Hematopoietic multipotent progenitor cell (in vitro differentiated cells): ENCODE data around the gene SGTA. TPM values are rescaled to one million over a fixed set of nuclear protein-coding genes. Genes with fewer than 3 reads are reported as not detected.
A peak's percentile ranks its signal among the peaks of the same experiment; 100 is the strongest.
"Not testable (repeated sequence)": the region's sequence is repeated elsewhere in the genome, so short reads cannot be mapped to it uniquely, and the experiment has no call there.

Experiments
- DNase-seq, 3 donors: peaks; one replicate each; pipeline ENCODE4 v3.0.0-alpha.2; 2011 to 2015; ENCODE audit warnings: low read depth in 2 of 3, low spot score in 2 of 3
- total RNA-seq: library from RNA; depleted of rRNA; stranded (reverse); fragments of >200 nt; gene quantifications from one replicate; pipeline ENCODE4 v1.2.3, GENCODE V29; 2012

The SGTA gene
- total RNA-seq, 1 donor: 50.6 TPM

DNA sequence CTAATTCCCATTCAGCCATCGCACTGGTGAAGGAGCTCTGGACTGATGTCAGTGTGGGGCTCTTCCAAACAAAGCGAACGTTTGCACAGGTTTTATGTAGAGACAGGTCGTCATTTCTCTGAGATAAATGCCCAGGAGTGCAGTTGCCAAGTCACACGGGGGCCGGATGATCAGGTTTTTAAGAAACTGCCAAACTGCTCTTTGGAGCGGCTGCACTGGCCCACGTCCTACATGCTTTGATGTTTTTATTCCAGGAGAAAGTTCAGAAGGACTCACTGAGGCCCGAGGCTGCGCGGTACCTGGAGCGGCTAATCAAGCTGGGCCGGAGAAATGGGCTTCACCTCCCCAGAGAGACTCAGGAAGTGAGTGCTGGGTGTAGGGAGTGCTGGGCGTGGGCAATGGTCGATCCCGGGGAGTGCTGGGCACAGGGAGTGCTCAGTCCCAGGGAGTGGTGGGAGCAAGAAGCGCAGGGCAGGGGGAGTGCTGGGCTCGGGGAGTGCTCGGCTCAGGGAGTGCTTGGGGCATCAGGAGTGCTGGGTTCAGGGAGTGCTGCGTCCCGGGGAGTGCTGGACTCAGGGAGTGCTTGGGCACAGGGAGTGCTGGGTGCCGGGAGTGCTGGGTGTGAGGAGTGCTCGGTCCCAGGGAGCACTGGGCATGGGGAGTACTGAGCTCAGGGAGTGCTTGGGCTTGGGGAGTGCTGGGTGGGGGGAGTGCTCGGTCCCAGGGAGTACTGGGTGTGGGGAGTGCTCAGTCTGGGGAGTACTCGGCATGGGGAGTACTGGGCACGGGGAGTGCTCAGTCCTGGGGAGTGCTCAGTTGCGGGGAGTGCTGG, 13.0 kb upstream of the SGTA start:
- DNase-seq: no peak

DNA sequence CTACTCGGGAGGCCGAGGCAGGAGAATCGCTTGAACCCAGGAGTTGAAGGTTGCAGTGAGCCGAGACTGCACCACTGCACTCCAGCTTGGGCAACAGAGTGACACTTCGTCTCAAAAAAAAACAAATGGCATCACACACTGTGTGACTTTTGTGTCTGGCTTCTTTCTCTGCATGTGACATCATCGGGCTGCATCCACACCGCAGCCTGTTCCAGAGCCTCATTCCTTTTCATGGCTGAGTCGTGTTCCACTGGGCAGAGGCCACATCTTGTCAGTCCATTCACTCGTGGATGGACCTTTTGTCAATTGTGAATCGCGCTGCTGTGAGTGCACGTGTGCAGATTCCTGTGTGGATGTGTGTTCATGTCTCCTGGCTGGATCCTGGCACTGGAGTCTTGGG, 10.5 kb upstream of the SGTA start:
- no peak for DNase-seq

DNA sequence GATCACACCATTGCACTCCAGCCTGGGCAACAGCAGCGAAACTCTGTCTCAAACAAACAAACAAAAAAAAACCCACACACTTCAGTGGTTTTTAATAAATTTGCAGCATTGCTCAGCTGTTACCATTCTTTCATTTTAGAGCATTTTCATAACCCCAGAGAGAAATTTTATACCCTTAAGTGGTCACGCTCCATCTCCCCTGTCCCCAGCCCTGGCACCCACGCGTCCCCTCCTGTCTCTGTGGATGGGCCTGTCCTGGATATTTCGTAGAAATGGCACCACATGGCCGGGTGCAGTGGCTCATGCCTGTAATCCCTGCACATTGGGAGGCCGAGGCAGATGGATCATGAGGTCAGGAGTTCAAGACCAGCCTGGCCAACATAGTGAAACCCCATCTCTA, 10.1 kb upstream of the SGTA start:
- no peak for DNase-seq

DNA sequence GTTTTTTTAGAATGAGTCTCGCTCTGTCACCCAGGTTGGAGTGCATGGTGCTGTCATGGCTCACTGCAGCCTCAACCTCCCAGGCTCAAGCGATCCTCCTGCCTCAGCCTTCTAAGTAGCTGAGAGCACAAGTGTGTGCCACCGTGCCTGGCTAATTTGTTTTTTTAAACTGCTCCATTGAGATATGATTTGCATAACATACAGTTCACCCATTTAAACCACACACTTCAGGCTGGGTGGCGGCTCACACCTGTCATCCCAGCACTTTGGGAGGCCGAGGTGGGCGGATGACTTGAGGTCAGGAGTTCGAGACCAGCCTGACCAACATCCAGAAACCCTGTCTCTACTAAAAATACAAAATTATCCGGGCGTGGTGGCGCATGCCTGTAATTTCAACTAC, 9.6 kb upstream of the SGTA start:
- DNase-seq: not testable (repeated sequence)

DNA sequence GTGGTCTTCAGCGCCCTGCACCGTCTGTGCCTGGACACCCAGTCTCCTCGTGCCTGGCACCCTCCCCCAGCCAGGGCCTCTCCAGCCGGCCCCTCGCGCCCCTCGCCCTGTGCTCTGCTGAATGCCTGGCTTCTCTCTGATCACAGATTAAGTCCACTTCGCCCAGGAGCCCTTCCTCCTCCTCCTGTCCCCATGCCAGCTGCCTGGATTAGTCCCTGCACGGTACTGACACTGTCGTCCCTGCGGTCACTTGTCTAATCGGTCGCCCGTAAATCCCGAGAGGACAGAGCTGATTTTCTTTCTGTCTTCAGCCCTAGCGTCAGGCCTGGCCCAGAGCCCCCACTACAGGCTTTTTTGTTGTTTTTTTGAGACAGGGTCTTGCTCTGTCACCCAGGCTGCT, 8.8 kb upstream of the SGTA start:
- no peak for DNase-seq

DNA sequence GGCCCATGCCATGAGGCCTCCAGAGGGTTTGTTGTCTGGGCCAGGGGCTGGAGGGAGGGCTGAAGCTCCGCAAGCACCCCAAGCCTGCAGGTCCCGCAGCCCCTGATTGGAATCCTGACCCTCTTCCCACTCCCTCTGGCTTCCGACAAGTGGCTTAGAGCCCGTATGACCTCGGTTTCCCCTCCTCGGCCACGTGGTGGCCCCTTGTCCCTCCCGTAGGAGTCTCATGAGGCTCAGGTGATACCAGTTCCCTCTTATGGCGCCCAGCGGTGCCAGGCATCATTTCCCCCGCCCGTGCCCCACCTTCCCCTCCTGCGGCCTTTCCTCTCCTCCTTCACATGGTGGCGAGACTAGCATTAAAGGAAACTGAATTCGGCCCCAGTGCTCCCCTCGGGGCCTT, 8.4 kb upstream of the SGTA start:
- DNase-seq: no peak

DNA sequence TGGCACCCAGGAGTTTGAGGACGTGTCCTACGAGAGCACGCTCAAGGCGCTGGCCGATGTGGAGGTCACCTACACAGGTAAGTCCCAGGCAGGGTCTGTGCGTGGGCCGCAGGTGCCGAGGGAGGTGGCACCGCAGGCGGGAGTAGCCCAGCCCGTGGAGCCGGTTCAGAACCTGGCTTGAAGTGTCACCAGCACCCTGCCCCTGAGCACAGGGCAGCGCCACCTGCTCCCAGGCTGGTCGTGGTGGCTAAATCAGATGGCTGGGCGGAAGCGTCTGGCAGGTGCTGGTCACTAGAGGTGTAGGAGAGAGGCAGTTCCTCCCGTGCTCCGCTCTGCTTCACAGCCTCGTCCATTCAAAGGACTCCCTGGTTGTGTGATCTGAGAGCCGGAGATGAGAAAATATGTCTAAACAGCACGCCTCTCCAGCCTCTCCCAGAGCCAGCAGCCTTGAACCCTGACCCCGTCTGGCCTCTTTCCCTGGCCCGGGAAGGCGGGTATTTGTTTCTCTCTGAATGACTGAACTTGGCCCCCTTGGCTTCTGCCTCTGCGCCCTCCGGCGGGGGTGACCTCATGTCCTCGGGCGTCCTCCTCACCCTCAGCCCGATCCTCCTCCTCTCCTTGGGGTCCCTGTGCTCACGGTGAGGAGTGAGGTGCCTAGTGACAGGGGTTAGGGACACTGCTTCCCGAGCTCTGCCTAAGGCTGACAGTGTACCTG, 7.6 kb upstream of the SGTA start:
- DNase-seq: no peak

DNA sequence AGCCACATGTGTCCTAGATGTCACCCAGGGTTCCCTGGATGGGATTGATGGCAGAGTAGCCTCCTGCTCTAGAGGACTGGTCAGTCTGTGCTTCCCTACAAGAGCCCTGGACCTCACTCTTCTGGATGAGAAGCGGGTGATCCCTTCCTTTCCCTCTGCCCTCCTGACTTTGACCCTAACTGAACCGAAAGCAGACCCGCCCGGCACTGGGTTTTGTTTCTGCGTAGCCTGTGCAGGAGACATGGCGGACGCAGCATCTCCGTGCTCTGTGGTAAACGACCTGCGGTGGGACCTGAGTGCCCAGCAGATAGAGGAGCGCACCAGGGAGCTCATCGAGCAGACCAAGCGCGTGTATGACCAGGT, 7.1 kb upstream of the SGTA start:
- DNase-seq: no peak

DNA sequence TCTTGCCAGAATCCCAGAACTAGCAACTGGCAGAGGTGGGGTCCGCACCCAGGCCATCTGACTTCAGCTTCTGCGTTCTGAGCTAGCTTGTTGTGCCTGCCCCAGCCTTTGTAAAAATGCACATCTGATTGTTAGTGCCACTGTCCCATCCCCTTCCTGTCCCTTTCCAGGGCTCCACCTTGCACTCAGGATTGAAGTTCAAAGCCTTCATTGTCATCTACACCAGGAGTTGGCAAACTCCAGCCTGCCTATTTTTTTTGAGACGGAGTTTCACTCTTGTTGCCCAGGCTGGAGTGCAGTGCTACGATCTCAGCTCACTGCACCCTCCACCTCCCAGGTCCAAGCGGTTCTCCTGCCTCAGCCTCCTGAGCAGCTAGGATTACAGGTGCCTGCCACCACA, 5.2 kb upstream of the SGTA start:
- no peak for DNase-seq

DNA sequence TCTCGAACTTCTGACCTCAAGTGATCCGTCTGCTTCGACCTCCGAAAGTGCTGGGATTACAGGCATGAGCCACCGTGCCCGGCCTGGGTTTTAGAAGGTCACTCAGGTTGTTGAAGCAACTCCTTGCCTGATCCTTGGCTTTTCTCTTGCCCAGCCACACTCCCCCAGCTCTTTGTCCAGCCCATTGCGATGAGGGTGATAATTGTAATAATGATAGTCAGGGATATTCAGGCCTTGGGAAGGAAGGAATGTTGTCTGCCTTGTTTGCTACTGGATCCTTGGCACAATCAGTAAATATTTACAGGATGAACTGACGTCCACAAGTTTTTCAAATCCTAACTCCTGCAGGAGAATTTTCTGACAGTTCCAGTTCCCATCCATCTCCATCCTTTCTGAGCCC, 4.0 kb upstream of the SGTA start:
- DNase-seq: no peak

DNA sequence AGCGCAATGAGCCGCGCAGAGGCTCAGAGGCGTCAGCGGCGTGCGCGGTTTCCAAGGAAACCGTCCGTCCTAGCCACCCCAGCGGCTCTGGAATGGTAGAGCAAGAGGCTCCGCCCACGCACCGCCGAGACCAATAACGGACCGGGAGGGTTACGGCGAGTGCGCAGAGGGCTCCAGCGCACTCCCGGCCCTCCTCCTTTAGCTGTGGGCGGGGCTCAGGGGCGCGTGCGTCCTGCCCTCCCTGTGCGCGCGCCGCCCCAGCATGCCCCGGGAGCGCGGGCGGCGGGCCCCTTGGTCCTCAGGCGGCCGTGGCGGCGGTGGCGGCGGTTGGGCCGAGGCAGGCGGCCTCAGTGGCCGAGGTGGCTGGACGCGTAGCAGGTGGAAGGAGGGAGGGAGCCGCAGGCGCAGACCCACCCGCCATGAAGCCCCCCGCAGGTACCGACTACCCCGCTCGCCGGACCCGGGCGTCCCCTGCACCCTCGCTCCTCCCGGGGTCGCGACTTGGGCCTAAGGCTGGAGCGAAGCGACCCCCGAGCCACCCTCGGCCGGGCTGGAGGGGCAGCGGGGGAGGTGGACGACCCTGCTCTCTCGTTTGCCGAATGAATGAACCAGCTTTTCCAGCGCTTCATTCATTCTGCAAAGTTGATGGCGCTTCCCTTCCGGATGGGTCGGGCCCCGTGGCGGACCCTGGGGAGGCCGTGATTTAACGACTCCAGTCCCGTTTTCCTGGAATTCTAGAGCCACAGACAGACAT, 2.3 kb upstream of the SGTA start, which contains the start of gene THOP1:
THOP1 (plus strand) TSS at position 260 of the 754 bp plus-strand sequence; CDS start at position 420, 160 bp downstream.
- DNase-seq: peak; percentile 96 to 99 (median 99)

DNA sequence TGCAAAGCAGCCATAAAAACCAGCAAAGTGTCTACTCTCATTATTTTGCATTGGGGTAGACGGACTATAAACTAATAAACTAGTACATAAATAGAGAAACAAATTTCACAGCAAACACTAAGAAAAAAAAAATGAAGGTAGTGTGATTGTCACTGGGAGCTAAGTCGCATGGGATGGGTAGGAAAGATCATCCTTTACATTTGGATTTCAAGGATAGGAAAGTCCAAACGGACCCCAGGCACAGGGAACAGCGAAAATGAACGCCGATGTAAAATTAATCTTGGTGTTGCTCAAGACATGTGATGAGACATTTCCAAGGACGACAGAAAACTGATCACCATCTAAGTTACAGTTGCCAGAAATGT, 690 bp upstream of the SGTA start:
- DNase-seq: no peak

DNA sequence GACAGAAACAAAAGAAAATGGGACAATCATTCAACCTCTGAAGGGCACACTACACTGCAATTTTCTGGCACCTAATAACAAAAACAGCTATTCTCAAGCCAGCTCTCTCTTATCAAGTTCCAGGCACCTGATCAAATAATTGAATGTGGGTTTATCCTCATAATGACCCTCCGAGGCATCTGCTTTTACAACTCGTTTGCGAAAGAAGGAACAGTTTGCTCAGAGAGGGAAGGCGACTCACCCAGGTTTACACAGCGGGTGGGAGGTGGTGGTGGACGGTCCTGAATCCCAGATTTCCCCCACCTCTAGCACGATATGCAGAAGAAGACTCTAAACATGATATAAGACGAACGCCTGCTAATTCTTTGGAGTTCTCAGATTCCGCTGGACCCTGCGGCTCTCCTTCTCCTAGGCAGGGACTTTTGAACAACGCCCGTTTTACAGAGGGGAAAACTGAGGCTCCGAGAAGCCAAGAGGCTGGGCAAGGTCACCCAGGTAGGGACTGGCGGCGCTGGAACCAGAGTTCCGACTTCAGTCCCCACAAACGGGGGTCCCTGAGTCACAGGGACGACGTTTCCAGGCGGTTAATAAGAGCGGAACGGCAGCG, 641 bp downstream of the SGTA start:
- peak in 1 of 3 donors; percentile 18 for DNase-seq

DNA sequence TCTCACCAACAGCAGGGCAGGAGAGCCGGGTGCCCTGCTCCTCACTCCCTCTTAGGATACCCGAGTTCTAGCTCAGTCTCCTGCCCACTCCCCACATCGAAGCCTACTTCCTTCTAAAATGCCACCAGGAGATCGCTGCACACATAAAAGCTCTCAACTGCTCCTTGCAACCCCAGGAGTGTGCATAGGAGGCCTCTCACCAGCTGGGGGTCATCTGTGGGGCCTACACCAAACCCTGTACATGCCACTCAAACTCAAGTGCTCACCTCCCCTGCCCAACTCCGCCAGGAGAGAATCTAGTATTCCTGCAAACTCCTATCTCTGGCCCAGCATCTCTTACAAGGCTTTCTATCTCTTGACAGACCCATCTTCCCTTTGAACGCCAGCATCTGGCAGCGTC, 2.8 kb downstream of the SGTA start:
- DNase-seq: no peak

DNA sequence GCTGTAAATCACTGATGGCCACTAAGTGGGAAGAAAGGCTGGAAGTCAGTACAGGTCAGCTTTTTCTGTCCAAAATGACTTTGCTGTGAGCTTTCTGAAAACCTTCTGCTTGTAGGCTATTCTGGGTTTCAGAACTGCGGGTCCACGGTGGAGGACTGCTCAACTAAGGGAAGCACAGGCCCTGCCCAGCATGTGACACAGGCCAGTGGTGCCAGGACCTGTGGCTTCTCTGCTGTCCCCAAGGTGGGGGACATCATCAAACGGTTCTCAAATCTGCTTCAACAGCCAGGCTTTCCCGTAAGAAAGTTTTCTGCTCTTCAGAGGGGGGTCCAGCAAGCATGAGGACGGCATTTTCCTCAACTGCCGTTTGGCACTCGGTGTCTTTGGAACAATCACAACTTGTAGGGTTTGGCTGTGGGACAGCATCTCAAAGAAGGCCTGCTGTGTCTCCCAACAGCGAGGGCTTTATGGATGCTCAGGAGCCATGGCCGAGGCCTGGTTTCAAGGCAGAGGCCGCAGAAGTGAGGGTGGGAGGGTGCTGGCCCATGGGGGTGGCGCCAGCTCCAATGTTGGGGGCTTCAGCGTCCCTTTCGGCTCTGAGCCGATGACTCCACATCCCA, 3.8 kb downstream of the SGTA start:
- no peak for DNase-seq

DNA sequence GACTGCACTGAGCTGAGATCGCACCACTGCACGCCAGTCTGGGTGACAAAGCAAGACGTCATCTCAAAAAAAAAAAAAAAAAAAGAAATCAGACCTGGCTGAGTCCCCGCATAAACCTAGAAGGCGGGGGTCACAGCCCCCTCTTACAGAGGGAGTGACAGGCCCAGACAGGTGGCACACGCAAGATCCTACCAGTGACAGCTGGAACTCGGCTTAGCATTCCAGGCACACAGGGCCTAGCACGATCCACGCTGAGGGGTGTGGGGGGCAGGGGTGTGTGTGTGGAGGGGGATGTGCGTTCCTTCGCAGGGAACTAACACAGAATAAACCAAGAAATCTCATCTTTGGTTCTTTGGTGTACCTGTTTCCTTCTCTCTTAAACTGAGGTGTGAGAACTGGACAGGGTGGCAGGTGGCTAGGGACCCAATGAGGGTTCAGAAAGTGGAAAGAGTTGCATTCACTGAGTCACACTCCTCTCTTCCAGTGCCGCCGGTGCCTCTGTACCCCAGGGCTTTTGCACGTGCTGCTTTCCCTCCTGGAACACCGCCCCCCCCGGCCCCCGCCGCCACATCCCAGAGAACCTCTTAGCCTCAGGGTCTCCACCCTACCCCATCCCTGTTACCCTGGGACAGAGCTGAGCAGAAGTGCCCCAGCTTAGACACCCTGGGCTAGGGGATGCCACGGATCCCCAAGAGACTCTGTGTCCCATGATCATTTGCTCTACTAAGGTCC, 5.0 kb downstream of the SGTA start:
- DNase-seq: no peak

DNA sequence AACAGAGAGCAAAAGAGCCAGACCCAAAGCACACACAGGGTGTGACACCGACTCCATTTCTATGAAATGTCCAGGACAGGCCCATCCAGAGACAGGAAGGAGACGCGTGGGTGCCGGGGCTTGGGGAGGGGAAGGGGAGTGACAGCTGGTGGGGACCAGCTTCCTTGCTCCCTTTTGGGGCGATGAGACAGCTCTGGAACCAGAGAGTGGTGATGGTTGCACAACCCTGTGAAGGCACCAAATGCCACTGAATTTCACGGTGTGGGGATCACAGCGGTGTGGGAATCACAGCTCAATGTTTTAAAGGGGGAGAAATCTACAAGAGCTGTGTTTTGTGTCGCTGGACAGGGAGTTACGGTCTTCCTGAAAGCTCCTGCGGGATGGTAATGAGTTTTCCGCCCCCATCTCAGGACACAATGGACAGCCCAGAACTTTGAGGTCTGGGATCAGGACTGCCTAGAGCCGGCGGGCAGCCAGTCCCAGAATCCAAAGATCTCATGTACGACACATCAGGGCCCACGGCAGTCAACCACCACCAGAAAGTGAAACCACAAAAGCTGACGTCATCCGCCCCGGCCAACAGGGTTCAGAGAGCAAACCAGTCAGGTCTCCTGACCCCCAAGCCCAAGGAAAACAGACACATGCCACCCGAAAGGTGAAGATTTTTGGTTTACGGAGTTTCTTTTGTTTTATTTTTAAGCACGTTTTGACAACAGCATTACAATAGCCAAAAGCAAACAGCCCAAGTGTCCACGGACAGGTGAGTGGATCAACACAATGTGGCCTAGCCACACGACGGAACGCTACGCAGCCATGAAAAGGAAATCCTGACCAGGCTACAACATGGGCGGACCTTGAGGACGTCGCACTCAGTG, 7.3 kb downstream of the SGTA start:
- DNase-seq: peak in 2 of 3 donors; percentile 65 to 69

DNA sequence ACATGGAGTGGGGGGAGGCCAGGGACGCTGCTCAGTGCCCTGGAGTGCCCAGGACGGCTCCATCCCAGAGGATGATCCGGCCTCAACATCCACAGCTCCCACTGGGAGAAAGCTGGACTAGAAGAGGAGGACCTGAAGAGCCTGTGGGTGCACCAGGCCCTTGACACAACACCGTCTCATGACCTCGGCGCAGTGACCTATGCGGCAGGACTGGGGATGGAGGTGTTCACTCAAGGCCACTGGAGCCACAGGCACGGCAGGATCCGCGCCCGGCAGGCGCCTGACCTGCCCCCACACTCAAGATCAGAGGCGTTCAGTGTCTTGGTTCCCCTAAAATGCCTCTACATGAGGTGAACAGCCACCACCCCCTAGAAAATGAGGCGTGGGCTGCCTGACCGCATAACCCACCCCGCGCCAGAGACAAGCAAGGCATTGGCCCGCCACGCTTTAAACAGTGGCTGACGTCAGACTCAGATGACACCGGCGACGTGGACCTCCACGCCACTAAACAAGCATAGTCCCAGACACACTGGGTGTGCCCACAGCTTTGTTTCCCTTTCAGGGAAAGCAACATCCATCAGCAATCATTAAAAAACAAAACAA, 8.0 kb downstream of the SGTA start:
- DNase-seq: no peak
